HTERT RPE-1 (cell line): Measurements from ENCODE around the gene TOMM40.
"Not testable (repeated sequence)": the region's sequence is repeated elsewhere in the genome, so short reads cannot be mapped to it uniquely, and the experiment has no call there.

ENCODE experiments used
- in situ Hi-C: fragments of 300-500 bp; cut with MboI; formaldehyde crosslinking; loops from 4 replicates; pipeline ENCODE4 v1.14.3; 2020; ENCODE audit warnings: low sequenced_read_pairs

TOMM40 gene

GRCh38 chr19:44869733-44870470 is 21.2 kb upstream of the TOMM40 start:
- in situ Hi-C loops: no loop called here

- in situ Hi-C loops: no loop called here
These were observed 19.2 kb upstream of the TOMM40 start for GRCh38 chr19:44871809-44872208.

- in situ Hi-C loops: no loop called here
These were observed 18.4 kb upstream of the TOMM40 start for GRCh38 chr19:44872661-44873060.

DNA sequence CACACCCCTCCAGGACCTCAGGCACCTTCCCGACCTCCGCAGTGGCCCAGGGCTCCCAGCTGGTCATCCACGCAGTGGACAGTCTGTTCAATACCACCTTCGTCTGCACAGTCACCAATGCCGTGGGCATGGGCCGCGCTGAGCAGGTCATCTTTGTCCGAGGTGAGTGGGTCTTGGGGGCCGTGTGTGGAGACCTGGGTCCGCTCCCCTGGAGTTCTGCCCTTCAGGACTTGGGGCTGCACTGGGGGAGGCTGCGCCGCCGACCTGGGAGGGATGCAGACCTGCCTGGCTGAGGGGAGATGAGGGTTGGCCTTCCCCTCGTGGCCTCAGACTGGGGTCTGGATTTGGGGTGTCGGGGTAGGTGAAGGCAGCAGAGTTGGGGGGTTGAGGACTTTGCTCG is 16.7 kb upstream of the TOMM40 start:
- in situ Hi-C loops: no loop called here

GRCh38 chr19:44875666-44876451 is 15.2 kb upstream of the TOMM40 start:
- in situ Hi-C loops: no loop called here

- in situ Hi-C loops: no loop called here
These were observed 14.0 kb upstream of the TOMM40 start for GRCh38 chr19:44876930-44877535.

GRCh38 chr19:44878120-44878865 is 12.8 kb upstream of the TOMM40 start:
- in situ Hi-C loops: no loop called here

GRCh38 chr19:44879309-44880065 is 11.6 kb upstream of the TOMM40 start:
- in situ Hi-C loops: no loop called here

DNA sequence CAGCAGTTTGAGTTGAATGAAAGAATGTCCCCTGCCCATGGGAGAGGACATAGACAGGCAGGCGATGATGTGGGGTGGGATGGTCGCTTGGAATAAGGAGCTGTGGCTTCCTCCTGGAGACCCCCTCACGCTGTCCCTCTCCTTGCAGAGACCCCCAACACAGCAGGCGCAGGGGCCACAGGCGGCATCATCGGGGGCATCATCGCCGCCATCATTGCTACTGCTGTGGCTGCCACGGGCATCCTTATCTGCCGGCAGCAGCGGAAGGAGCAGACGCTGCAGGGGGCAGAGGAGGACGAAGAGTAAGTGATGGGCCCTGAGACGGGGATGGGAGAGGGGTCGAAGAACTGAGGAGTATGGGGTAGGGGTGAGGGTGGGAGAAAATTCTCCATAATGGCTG is 9.0 kb upstream of the TOMM40 start:
- in situ Hi-C loops: no loop called here

- in situ Hi-C loops: not testable (repeated sequence)
These were observed 8.2 kb upstream of the TOMM40 start for GRCh38 chr19:44882619-44883397.

GRCh38 chr19:44883922-44884321 is 7.1 kb upstream of the TOMM40 start:
- in situ Hi-C loops: no loop called here

- in situ Hi-C loops: no loop called here
These were observed 6.5 kb upstream of the TOMM40 start for GRCh38 chr19:44884566-44884965.

- in situ Hi-C loops: no loop called here
These were observed 4.9 kb upstream of the TOMM40 start for GRCh38 chr19:44886141-44886540.

GRCh38 chr19:44887648-44888047 is 3.4 kb upstream of the TOMM40 start:
- in situ Hi-C loops: no loop called here

DNA sequence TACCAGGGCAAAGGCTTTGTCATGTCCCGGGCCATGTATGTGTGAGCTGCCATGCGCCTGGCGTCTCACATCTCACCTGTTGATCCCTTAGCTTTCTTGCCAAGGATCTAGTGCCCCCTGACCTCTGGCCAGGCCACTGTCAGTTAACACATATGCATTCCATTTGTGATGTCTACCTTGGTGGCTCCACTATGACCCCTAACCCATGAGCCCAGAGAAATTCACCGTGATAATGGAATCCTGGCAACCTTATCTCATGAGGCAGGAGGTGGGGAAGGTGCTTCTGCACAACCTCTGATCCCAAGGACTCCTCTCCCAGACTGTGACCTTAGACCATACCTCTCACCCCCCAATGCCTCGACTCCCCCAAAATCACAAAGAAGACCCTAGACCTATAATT is 2.7 kb upstream of the TOMM40 start:
- in situ Hi-C loops: not testable (repeated sequence)

GRCh38 chr19:44889830-44890365 is 1.2 kb upstream of the TOMM40 start:
- in situ Hi-C loops: no loop called here

GRCh38 chr19:44890366-44891015 is 563 bp upstream of the TOMM40 start:
- in situ Hi-C loops: no loop called here

DNA sequence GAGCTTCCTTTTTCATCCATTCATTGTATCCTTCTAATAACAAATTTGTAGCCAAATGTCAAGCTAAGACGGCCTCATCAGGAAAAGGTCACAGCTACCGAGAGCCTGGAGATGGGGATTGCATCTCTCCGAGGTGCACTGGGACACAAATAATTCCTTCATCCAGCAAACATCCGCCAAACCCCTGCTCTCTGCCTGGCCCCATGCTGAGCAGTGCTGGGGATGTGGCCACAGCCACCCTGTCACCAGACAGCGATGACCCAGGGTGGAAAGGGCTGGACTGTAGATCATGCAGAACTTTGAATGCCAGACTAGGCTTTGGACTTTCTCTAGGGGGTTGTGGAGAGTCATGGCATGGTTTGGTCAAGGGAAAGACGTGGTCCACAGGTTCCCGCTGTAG is 1.9 kb downstream of the TOMM40 start:
- in situ Hi-C loops: no loop called here
